Measurements from ENCODE around the gene LCE1B. TPM values are rescaled to one million over a fixed set of nuclear protein-coding genes. Genes with fewer than 3 reads are reported as not detected.

LCE1B gene
- total RNA-seq, 1 donor from 2014 or later, result not detected

GRCh38 chr1:152858062-152858461 is 46.3 kb downstream of the LCE1B start:
- no peaks in the 10 kb centered on the region for H3K36me3 Mint-ChIP-seq (ENCODE audit: low read depth, unreplicated experiment)
- no peak for DNase-seq (ENCODE audit: low spot score)
- H3K4me3 Mint-ChIP-seq (ENCODE audit: unreplicated experiment), result no peak overlapping the region
- H3K27ac Mint-ChIP-seq (ENCODE audit: unreplicated experiment), result no peak overlapping the region
- no peaks in the 10 kb centered on the region for H3K27me3 Mint-ChIP-seq (ENCODE audit: unreplicated experiment)
- H3K4me1 Mint-ChIP-seq (ENCODE audit: unreplicated experiment), result no peaks in the 10 kb centered on the region
- no peaks in the 10 kb centered on the region for H3K9me3 Mint-ChIP-seq (ENCODE audit: unreplicated experiment)
- TF ChIP-seq, protein P1, sequence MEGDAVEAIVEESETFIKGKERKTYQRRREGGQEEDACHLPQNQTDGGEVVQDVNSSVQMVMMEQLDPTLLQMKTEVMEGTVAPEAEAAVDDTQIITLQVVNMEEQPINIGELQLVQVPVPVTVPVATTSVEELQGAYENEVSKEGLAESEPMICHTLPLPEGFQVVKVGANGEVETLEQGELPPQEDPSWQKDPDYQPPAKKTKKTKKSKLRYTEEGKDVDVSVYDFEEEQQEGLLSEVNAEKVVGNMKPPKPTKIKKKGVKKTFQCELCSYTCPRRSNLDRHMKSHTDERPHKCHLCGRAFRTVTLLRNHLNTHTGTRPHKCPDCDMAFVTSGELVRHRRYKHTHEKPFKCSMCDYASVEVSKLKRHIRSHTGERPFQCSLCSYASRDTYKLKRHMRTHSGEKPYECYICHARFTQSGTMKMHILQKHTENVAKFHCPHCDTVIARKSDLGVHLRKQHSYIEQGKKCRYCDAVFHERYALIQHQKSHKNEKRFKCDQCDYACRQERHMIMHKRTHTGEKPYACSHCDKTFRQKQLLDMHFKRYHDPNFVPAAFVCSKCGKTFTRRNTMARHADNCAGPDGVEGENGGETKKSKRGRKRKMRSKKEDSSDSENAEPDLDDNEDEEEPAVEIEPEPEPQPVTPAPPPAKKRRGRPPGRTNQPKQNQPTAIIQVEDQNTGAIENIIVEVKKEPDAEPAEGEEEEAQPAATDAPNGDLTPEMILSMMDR (IDR thresholded peaks at IDR 0.05; ENCODE audit: unreplicated experiment), result no peak

DNA sequence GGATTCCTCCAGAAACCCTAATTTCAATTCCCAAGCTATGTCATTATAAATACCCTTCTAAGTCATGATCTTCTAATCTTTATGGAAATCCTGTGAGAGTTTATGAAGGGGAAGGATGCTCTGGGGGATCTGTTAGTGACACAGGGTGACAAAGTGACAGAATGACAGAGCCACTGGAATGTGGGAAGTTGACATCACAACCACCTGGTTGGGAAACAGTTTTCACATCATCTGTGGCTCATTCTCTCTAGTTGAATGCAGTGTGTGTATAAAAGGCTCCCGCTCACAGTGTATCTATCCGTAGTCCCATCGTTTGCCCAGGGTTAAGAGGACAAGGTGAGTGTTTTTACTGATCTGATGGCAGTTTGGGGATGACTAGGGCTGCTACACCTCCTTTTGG is 47.9 kb downstream of the LCE1B start, which contains the start of gene LCE7A:
Gene LCE7A, plus strand, starts transcription at position 301 of the 400 bp plus-strand sequence. CDS start 702 bp downstream, outside the sequence.
- H3K4me1 Mint-ChIP-seq (ENCODE audit: unreplicated experiment), result no peaks in the 10 kb centered on the region
- no peaks in the 10 kb centered on the region for H3K27me3 Mint-ChIP-seq (ENCODE audit: unreplicated experiment)
- no peak for DNase-seq (ENCODE audit: low spot score)
- H3K4me3 Mint-ChIP-seq (ENCODE audit: unreplicated experiment), result no peak within 1 kb of the TSS
- no peaks in the 10 kb centered on the region for H3K36me3 Mint-ChIP-seq (ENCODE audit: low read depth, unreplicated experiment)
- H3K27ac Mint-ChIP-seq (ENCODE audit: unreplicated experiment), result no peak within 1 kb of the TSS
- no peaks in the 10 kb centered on the region for H3K9me3 Mint-ChIP-seq (ENCODE audit: unreplicated experiment)
- TF ChIP-seq, protein P1 (IDR thresholded peaks at IDR 0.05; ENCODE audit: unreplicated experiment), result no peak

DNA sequence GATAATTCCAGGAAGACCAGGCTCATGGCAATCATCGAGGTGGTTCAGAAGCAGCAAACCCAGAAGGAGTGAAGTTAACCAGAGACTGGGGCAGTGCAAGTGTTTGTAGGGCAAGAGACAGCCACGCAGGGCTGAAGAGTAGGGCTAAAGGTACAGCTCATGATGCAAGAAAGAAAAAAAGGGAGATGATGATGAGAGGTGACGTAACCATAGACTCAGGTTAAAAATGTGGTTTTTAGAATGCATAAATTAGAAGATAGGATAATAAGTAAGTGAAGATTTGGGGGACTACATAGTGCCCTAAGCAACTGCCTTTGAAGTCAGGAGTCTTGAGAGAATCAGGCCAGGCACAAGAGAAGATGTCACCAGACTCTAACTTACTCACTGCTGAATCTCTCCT is 48.4 kb downstream of the LCE1B start:
- DNase-seq (ENCODE audit: low spot score), result no peak
- Mint-ChIP-seq H3K27me3 (ENCODE audit: unreplicated experiment) (no peaks in the 10 kb centered on the region), H3K9me3 (ENCODE audit: unreplicated experiment) (no peaks in the 10 kb centered on the region), H3K27ac (ENCODE audit: unreplicated experiment) (no peak overlapping the region), H3K4me1 (ENCODE audit: unreplicated experiment) (no peaks in the 10 kb centered on the region), H3K36me3 (ENCODE audit: low read depth, unreplicated experiment) (no peaks in the 10 kb centered on the region), H3K4me3 (ENCODE audit: unreplicated experiment) (no peak overlapping the region)
- TF ChIP-seq, protein P1 (IDR thresholded peaks at IDR 0.05; ENCODE audit: unreplicated experiment), result no peak

- TF ChIP-seq, protein P1 (IDR thresholded peaks at IDR 0.05; ENCODE audit: unreplicated experiment), result no peak
- DNase-seq (ENCODE audit: low spot score), result no peak
- no peak overlapping the region for H3K4me3 Mint-ChIP-seq (ENCODE audit: unreplicated experiment)
- no peaks in the 10 kb centered on the region for H3K9me3 Mint-ChIP-seq (ENCODE audit: unreplicated experiment)
- no peak overlapping the region for H3K27ac Mint-ChIP-seq (ENCODE audit: unreplicated experiment)
- no peaks in the 10 kb centered on the region for H3K4me1 Mint-ChIP-seq (ENCODE audit: unreplicated experiment)
- H3K36me3 Mint-ChIP-seq (ENCODE audit: low read depth, unreplicated experiment), result no peaks in the 10 kb centered on the region
- no peaks in the 10 kb centered on the region for H3K27me3 Mint-ChIP-seq (ENCODE audit: unreplicated experiment)
Measured at GRCh38 chr1:152861374-152861773, 49.6 kb downstream of the LCE1B start.

Other genes with a start within 250 kb of the LCE1B start
- gene LCE3E, start 245.2 kb upstream of the LCE1B start, total RNA-seq (ENCODE audit: unreplicated experiment), result not detected
- gene LCE3D, start 231.5 kb upstream of the LCE1B start, total RNA-seq (ENCODE audit: unreplicated experiment), result not detected
- not detected for gene LCE3C, start 211.7 kb upstream of the LCE1B start, total RNA-seq (ENCODE audit: unreplicated experiment)
- gene LCE3B, start 198.2 kb upstream of the LCE1B start, total RNA-seq (ENCODE audit: unreplicated experiment), result not detected
- not detected for gene LCE3A, start 188.9 kb upstream of the LCE1B start, total RNA-seq (ENCODE audit: unreplicated experiment)
- not detected for gene LCE2D, start 148.6 kb upstream of the LCE1B start, total RNA-seq (ENCODE audit: unreplicated experiment)
- gene LCE2C, start 136.7 kb upstream of the LCE1B start, total RNA-seq (ENCODE audit: unreplicated experiment), result not detected
- gene LCE2B, start 125.8 kb upstream of the LCE1B start, total RNA-seq (ENCODE audit: unreplicated experiment), result not detected
- not detected for gene LCE2A, start 113.6 kb upstream of the LCE1B start, total RNA-seq (ENCODE audit: unreplicated experiment)
- not detected for gene LCE4A, start 103.8 kb upstream of the LCE1B start, total RNA-seq (ENCODE audit: unreplicated experiment)
- gene KPRP, start 53.9 kb upstream of the LCE1B start, total RNA-seq (ENCODE audit: unreplicated experiment), result not detected
- not detected for gene LCE1F, start 36.8 kb upstream of the LCE1B start, total RNA-seq (ENCODE audit: unreplicated experiment)
- not detected for gene LCE1E, start 25.7 kb upstream of the LCE1B start, total RNA-seq (ENCODE audit: unreplicated experiment)
- not detected for gene LCE1D, start 15.2 kb upstream of the LCE1B start, total RNA-seq (ENCODE audit: unreplicated experiment)
- not detected for gene LCE1C, start 5.3 kb upstream of the LCE1B start, total RNA-seq (ENCODE audit: unreplicated experiment)
- not detected for gene LCE1A, start 15.5 kb downstream of the LCE1B start, total RNA-seq (ENCODE audit: unreplicated experiment)
- not detected for gene LCE6A, start 30.9 kb downstream of the LCE1B start, total RNA-seq (ENCODE audit: unreplicated experiment)
- not detected for gene LCE7A, start 48.0 kb downstream of the LCE1B start, total RNA-seq (ENCODE audit: unreplicated experiment)
- not detected for gene SMCP, start 66.4 kb downstream of the LCE1B start, total RNA-seq (ENCODE audit: unreplicated experiment)
- not detected for gene IVL, start 96.6 kb downstream of the LCE1B start, total RNA-seq (ENCODE audit: unreplicated experiment)
- not detected for gene SPRR5, start 135.2 kb downstream of the LCE1B start, total RNA-seq (ENCODE audit: unreplicated experiment)
- not detected for gene SPRR4, start 158.7 kb downstream of the LCE1B start, total RNA-seq (ENCODE audit: unreplicated experiment)
- gene SPRR1A, start 172.1 kb downstream of the LCE1B start, total RNA-seq (ENCODE audit: unreplicated experiment), result not detected
- gene SPRR3, start 189.8 kb downstream of the LCE1B start, total RNA-seq (ENCODE audit: unreplicated experiment), result not detected
- not detected for gene SPRR1B, start 219.2 kb downstream of the LCE1B start, total RNA-seq (ENCODE audit: unreplicated experiment)
- not detected for gene SPRR2D, start 229.1 kb downstream of the LCE1B start, total RNA-seq (ENCODE audit: unreplicated experiment)
- not detected for gene SPRR2A, start 245.5 kb downstream of the LCE1B start, total RNA-seq (ENCODE audit: unreplicated experiment)

All from endothelial cell (in vitro differentiated cells).